ENCODE measurements around the gene IQSEC1.

The IQSEC1 gene

DNA sequence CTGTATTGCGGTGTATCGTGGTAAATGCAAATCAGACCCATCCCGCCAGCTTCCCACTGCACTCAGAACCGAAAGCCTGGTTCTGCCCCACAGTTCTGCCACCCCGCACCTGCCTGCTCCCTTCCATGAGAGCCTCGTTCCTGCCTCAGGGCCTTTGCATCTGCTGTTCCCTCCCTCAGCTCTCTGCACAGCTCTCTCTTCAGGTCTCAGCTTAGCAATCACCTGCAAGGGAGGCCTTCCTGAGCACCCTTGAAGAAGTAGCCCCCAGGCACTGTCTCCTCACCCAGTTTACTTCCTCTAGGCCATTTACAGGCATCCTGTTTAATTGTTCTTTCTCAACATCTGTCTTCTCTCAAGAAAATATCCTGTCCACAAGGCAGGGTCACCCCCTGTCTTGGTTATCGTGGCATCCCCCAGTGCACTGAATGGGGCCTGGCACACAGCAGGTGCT, 13.3 kb upstream of the IQSEC1 start:
- DNase-seq (ENCODE audit: low read depth in 2 of 2, low spot score in 1 of 2) = no peak

GRCh38 chr3:13085846-13086179, 12.6 kb upstream of the IQSEC1 start:
- DNase-seq (ENCODE audit: low read depth in 2 of 2, low spot score in 1 of 2) = no peak

DNA sequence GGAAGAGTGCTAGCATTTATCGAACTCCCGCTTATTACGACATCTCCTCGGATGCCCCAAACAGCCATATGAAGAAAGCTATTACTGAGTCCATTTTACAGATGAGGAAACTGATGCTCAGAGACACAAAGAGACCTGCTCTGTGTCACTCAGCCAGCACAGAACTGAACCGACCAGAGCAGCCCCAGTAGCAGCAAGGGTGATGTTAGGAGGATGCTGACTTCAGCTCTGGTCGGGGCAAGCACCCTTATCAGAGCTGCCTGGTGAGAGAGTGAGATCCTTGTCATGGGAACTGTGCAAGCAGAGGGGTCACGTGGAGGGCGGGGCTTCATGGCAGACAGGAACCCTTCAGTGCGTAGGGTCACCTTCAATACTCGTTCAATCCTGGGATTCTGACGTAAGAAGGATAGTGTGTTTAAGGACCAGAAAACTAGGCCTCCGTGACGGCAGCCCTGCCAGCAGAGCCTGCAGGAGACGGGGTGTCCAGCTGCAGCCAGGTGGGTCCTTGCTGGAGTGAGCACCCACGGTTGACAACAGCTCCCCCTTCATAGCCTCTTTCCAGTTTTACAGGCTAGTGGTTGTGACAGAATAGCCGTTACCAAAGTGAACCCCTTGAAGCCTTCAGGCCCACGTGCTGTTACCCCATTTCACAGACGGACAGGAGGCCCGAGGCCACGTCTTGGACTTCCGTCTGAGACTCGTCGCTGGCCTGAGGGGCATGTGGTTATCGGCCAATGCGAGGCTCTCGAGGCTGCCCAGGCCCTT, 12.0 kb upstream of the IQSEC1 start:
- DNase-seq (ENCODE audit: low read depth in 2 of 2, low spot score in 1 of 2) = no peak

DNA sequence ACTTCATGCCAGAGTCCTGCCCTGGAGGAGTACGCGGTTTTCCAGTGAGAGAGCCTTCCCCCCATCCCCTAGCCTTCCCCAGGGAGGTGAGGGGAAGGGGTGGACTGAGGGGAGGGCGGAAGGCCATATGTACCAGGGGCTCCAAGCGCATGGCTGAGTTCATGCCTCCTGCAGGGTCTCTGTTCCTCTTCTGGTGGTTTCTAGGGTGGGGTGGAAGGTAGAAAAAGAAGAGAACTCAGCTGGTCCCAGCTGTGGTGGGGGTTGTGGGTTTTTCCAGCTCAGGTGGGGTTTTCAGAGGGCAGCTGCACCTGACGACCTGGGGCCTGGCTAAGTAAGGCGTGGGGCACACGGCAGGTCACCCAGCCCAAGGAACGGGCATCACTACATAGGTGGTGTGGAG, 10.7 kb upstream of the IQSEC1 start:
- no peak for DNase-seq (ENCODE audit: low read depth in 2 of 2, low spot score in 1 of 2)

- no peak for DNase-seq (ENCODE audit: low read depth in 2 of 2, low spot score in 1 of 2)
These were observed 10.0 kb upstream of the IQSEC1 start for GRCh38 chr3:13083254-13083653.

DNA sequence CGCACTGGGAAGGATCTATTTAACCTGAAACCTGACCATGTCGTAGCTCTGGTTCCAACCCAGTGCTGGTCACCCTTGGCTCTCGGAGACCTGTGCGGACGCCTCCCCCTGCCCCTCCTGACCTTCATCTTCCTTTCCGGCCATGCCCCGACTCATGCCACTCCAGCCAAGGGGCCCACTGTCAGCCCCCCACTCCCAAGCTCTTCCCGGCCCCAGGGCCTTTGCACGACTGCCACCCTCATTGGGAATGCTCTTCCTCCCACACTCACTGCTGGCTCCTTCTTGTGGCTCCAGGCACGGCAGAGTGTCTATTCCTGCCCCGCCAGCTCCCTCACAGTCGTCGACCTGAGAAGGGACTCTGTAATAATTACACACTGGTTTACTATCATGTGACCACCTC, 9.4 kb upstream of the IQSEC1 start:
- DNase-seq (ENCODE audit: low read depth in 2 of 2, low spot score in 1 of 2) = no peak

DNA sequence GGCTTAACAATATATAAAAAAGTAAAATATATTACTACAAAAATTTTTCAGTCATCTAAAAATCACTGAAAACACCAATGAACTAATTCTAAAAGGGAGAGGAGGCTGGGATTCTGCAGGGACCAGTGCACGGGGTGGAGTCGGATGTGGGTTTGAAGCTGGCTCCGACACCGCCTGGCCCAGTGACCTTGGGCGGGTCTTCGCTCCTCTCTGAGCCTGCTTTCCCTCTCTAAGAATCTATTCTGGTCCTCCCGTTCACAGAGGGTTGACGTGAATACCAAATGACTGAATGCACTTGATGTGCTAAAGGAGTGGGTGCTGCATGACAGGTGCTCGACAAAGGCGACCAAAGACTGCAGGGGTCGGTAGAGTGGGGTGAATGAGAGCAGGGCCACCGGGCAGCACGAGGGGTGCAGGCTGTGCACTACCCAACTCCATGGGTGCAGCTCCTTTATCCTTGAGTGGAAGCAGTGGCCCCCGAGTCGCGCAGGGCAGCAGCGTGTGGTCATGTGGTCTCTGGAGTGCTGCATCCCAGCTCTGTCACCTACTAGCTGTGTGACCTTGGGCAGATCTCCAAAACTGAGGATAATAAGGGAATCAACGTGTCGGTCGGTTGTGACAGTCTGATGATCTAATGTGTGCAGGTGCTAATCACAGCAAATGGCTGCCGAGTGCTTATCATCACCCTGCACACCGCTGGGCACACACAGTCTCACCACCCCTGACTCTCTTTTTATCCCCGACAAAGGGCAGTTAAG, 8.6 kb upstream of the IQSEC1 start:
- no peak for DNase-seq (ENCODE audit: low read depth in 2 of 2, low spot score in 1 of 2)

GRCh38 chr3:13080591-13080990, 7.4 kb upstream of the IQSEC1 start:
- no peak for DNase-seq (ENCODE audit: low read depth in 2 of 2, low spot score in 1 of 2)

DNA sequence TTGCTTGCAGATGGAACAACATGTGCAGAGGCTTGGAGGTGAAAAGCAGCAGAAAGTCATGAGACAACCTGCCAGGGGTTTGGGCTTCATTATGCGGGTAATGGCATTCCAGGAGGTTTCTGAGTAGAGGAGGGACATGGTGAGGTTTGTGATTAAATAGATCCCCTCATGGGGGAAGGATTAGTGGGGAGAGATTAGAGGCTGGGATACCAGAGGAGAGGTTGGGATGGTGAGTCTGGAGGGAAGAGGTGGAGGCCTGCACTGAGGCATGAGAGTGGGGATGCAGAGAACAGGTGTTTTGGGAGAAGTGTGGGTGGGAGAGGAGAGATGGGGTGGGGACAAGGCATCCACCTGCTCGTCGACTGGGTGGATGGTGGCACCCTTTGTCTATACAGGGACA, 6.8 kb upstream of the IQSEC1 start:
- no peak for DNase-seq (ENCODE audit: low read depth in 2 of 2, low spot score in 1 of 2)

DNA sequence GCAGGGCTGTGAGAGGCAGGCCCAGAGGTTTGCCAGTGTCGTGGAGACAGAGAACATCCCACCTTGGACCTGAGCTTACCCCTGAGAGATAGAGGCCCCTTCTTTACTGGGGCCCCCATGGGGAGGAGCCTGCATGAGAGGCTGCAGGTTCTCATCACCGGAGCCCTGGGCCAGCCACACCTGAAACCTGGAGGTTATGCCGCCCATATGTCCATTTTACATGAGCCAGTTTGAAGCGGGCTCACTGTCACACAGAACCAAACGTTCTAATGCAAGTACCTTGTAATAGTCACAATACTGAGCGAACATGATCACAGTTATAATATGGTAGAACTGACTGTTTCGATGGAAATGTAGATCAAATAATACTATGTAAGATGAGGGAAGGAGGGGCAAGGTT, 6.3 kb upstream of the IQSEC1 start:
- no peak for DNase-seq (ENCODE audit: low read depth in 2 of 2, low spot score in 1 of 2)

DNA sequence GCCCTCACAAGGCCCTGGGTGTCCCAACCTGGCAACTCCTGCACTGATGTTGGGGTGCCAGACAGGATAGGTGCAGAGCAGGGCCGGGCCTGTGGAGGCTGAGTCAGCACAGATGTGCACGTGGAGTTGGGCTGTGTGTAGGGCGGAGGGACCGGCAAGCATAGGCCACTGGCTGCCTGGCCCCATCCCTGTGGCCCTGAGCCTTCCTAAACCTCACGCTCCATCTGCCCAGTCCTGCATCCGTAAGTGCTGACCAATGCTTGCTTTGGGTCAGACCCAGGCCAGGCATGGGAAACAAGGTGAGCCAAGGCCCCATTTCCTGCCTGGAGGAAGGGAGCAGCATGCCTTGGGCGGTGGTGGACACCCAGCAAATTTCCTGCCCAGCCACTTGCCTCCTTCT, 5.8 kb upstream of the IQSEC1 start:
- no peak for DNase-seq (ENCODE audit: low read depth in 2 of 2, low spot score in 1 of 2)

- DNase-seq (ENCODE audit: low read depth in 2 of 2, low spot score in 1 of 2) = no peak
These were observed 5.1 kb upstream of the IQSEC1 start for GRCh38 chr3:13078163-13078905.

DNA sequence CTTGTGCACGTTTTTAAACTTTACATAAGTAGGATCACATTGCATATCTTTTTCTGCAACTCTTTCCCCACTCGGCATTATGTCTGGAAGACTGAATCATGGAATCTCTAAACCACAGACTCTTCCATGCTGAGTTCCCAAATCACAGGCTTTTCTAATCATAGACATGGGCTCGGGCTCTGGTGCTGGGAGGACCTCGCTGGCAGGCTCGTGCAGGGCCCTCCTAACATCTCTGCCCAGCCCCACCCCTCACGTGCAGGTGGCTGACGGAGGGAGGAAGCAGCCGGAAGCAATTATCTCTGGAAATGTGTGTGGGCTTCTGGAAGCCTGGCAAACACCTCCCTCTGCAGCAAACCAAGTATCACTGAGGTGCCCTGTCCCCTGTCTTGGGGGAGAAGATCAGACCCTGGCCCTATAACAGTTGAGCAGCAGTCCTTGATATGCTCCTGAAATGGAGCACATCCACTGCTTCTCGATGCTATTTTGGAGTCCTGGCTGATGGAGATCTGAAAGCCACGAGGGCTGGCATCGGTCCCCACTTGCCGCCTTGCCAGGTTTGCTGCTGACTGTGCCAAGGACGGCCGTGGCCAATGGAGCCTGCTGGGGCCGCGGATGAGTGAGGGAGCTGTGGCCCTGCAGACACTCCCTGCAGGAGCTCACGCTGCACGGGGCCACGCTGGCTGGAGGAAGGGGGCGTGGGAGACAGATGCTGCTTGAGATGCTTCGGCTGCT, 4.4 kb upstream of the IQSEC1 start:
- no peak for DNase-seq (ENCODE audit: low read depth in 2 of 2, low spot score in 1 of 2)

GRCh38 chr3:13075986-13076654, 2.9 kb upstream of the IQSEC1 start:
- DNase-seq (ENCODE audit: low read depth in 2 of 2, low spot score in 1 of 2) = no peak

DNA sequence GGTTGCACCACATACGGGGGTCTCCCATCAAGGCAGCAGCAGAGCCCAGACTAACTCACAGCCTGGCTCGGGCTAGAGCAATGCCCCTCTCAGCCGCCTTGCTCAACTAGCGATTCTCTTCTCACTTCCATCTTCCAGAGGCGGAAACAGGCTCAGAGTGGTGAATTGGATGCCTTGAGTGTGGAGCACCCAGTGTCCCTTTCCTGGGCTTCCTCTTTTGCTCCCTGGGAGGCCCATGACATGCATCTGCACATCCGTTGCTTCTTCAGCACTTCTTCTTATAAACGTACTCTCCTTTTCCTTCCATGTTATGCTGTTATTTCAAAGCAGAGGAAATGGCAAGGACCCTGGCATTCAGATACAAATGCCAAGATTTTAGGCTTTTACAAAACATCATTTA, 2.1 kb upstream of the IQSEC1 start:
- no peak for DNase-seq (ENCODE audit: low read depth in 2 of 2, low spot score in 1 of 2)

- no peak for DNase-seq (ENCODE audit: low read depth in 2 of 2, low spot score in 1 of 2)
These were observed 762 bp upstream of the IQSEC1 start for GRCh38 chr3:13074006-13074375.

GRCh38 chr3:13072600-13073325, 466 bp downstream of the IQSEC1 start:
- no peak for DNase-seq (ENCODE audit: low read depth in 2 of 2, low spot score in 1 of 2)

GRCh38 chr3:13072239-13072599, 1.0 kb downstream of the IQSEC1 start:
- DNase-seq (ENCODE audit: low read depth in 2 of 2, low spot score in 1 of 2) = no peak

DNA sequence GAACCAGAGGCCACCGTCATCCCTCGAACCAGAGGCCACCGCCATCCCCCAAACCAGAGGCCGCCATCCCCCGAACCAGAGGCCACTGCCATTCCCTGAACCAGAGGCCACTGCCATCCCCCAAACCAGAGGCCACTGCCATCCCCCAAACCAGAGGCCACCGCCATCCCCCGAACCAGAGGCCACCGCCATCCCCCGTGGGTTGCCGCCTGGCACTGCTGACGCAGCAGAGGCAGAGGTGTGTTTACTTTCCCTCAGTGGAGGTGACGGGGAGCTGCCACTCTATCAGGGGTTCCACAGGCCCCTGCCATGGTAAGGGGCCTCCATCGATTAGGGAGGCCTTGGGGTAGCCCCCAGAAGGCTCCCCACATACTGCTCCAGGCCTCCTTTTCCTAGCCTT, 1.5 kb downstream of the IQSEC1 start:
- DNase-seq (ENCODE audit: low read depth in 2 of 2, low spot score in 1 of 2) = no peak

DNA sequence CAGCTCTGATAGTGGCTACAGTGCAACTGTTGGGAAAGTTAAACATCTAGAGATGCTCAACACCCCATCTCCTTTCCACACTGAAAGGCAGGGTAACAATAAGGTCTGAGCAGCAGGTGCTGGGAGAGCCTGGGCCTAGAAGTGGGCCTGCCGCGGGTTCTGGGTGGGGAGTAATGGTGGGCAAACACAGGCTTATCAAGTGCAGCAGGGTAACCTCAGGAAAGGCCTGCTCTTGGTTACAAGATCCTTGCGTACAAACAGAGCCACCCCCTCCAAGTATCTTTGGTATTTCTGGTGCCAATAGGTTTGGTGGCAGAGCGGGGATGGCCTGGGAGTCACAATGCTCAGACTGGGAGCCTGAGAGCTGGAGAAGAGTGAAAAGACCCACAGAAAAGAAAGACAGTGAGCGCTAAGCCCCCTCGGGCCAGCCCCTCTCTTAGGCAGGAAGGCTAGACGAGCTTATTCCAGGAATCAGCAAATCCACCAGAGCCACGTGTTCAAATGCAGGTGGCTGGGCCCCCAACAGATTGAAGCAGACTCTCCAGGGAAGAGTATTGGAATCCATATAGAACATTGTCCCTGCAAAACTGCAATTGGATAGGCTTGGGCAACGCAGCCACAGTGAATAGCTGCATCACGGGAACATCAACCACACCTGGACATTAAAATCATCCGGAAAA, 2.7 kb downstream of the IQSEC1 start:
- DNase-seq (ENCODE audit: low read depth in 2 of 2, low spot score in 1 of 2) = no peak

Data from stimulated activated CD8-positive, alpha-beta memory T cell treated with anti-CD3 and anti-CD28 coated beads, Interleukin-4, amount 100 ng/mL, for 4 hours (primary cell).